SU-DHL-6 (cell line): Measurements from ENCODE around the gene BMPR1B.

Experiments
- CTCF ChIP-seq: fragments of 200-600 bp; sonication (generic); IDR thresholded peaks from one replicate; pipeline ENCODE4 v1.5.1; 2017; ENCODE audit warnings: antibody characterized with exemption, mild to moderate bottlenecking, low read length, moderate library complexity; ENCODE audit not compliant: insufficient read depth, poor library complexity, severe bottlenecking
- EZH2phosphoT487 ChIP-seq: fragments of 200-600 bp; sonication (generic), shearing (Covaris generic); conservative IDR thresholded peaks from 2 replicates; pipeline ENCODE4 v1.6.1; 2018; ENCODE audit warnings: mild to moderate bottlenecking, antibody characterized with exemption, low read length, moderate library complexity, mixed read lengths

DNA sequence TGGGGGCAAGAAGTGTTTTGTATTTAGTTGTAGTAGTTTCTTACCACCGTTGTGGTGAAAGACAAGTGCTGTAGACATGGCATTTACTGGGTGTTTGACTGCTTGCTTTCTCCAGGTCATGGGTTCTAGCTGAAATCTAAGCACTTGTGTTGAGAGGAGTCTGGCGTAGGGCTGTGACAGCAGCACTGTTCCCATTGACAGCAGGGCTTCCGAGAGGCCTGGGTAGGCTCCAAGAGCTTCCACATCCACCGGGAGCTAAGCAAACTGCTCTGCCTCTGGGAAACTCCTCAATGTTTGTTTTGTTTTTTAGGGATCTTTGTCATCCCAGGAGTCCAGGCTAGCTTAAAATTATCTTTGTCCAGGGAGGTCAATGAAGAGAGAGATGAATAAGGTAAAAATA is 44.3 kb downstream of the BMPR1B start:
- no peak for TF ChIP-seq CTCF
- no peak for TF ChIP-seq EZH2phosphoT487
